OCI-LY3 (cell line): ENCODE results near the gene HSPA1L.
"Not testable (repeated sequence)": the region's sequence is repeated elsewhere in the genome, so short reads cannot be mapped to it uniquely, and the experiment has no call there.

Source experiments
- H2AFZ ChIP-seq: fragments of 200-600, 300-600 bp; shearing (Covaris generic); 2 replicates; pipeline ENCODE4 v1.6.0; 2014; ENCODE audit warnings: antibody characterized with exemption, low read depth, low read length
- H3K27ac ChIP-seq: fragments of 200-600, 300-600 bp; sonication (generic); 2 replicates; pipeline ENCODE4 v1.5.1; 2014; ENCODE audit warnings: mild to moderate bottlenecking, low read length, moderate library complexity, mixed read lengths
- H3K27me3 ChIP-seq: fragments of 200-600, 300-600 bp; sonication (generic); 2 replicates; pipeline ENCODE4 v1.6.1; 2014; ENCODE audit warnings: low read depth, low read length, mixed read lengths
- H3K36me3 ChIP-seq: fragments of 200-600, 300-600 bp; sonication (generic); replicated peaks from 2 replicates; pipeline ENCODE3; 2014; ENCODE audit warnings: low read depth, low read length, mixed read lengths
- H3K4me1 ChIP-seq: fragments of 300-600, 200-600 bp; sonication (generic); 2 replicates; pipeline ENCODE4 v1.6.1; 2014; ENCODE audit warnings: low read length, mixed read lengths
- H3K4me2 ChIP-seq: fragments of 200-600, 300-600 bp; sonication (generic); 2 replicates; pipeline ENCODE4 v1.6.1; 2014; ENCODE audit warnings: low read length, mixed read lengths
- H3K4me3 ChIP-seq: fragments of 300-600, 200-600 bp; sonication (generic); 2 replicates; pipeline ENCODE4 v1.5.1; 2014; ENCODE audit warnings: antibody characterized with exemption, mild to moderate bottlenecking, low read length, moderate library complexity
- H3K79me2 ChIP-seq: fragments of 300-600, 200-600 bp; shearing (Covaris generic); 2 replicates; pipeline ENCODE4 v1.6.1; 2014; ENCODE audit warnings: mild to moderate bottlenecking, low read length, mixed read lengths
- H3K9ac ChIP-seq: fragments of 300-600, 200-600 bp; shearing (Covaris generic); 2 replicates; pipeline ENCODE4 v1.6.0; 2014; ENCODE audit warnings: mild to moderate bottlenecking, low read length, moderate library complexity
- H3K9me3 ChIP-seq: fragments of 200-600, 300-600 bp; shearing (Covaris generic); 2 replicates; pipeline ENCODE4 v1.6.1; 2014; ENCODE audit warnings: low read length, mixed read lengths; ENCODE audit not compliant: insufficient read depth
- H4K20me1 ChIP-seq: fragments of 200-600, 300-600 bp; sonication (generic); 2 replicates; pipeline ENCODE4 v1.6.1; 2016; ENCODE audit warnings: low read length, mixed read lengths; ENCODE audit not compliant: insufficient read depth
- EZH2phosphoT487 ChIP-seq: fragments of 200-600 bp; shearing (Covaris generic); IDR thresholded peaks from 2 replicates; pipeline ENCODE4 v1.6.1; 2018; ENCODE audit warnings: antibody characterized with exemption, mixed run types, low read depth
- TF ChIP-seq, protein P1 (sequence below): fragments of 200-600, 300-600 bp; sonication (generic); IDR thresholded peaks from 2 replicates; pipeline ENCODE4 v1.5.1; 2014; ENCODE audit warnings: antibody characterized with exemption, low read length, low read depth

HSPA1L gene

DNA sequence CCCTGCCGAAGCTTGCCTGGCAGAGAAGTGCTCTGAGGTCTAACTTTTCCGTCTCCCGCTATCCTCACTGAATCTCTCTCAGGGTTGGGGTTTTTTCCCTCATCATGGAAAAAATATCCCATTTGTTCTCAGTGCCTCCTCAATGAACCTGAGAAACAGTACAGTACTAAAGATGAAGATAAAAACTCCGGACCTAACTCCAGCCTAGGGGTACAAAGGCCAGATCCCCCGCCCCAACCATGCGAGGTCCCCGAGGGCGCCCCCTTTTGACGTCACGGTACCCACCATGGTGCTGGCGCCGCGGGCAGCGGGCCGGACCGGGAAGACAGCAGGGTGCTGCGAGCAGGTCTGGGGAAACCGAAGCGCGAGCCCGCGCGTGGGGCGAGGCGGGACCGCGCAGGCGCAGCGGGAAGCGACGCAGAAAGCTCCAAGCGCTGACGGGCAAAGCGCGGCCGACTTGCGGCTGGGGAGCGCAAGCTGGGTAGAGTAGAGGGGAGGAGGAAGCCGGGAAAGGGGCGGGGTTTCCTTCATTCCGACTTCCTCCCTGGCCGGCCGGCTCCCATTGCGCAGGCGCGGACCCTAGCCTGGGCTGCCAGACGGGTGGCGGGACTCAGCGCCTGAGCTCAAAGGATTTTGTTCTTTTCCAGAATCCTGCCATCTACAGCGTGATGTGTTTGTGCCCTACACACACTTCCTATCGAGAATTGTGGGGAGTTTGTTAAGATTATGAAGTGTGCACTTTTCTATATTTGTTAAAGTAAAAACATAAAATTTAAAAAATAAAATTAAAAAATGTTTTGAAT lies 8.4 kb downstream of the HSPA1L start, which contains the start of gene LSM2:
TSS of gene LSM2 (minus strand) at position 497 of the 803 bp plus-strand sequence. CDS start at position 288, 209 bp downstream.
- Histone ChIP-seq H3K36me3 (no peaks in the 10 kb centered on the region), H3K27me3 (no peaks in the 10 kb centered on the region), H3K4me2 (peak within 1 kb of the TSS; percentile 88), H3K9me3 (no peaks in the 10 kb centered on the region), H4K20me1 (no peaks in the 10 kb centered on the region), H3K4me3 (peak within 1 kb of the TSS; percentile 99), H3K27ac (peak within 1 kb of the TSS; percentile 74), H3K4me1 (peaks cover 4% of the 10 kb centered on the region; the same call in 1 of the 2 replicates), H3K9ac (peak within 1 kb of the TSS; percentile 96), H3K79me2 (peaks cover 14% of the 10 kb centered on the region), H2AFZ (peak within 1 kb of the TSS; percentile 84)
- TF ChIP-seq, protein P1, sequence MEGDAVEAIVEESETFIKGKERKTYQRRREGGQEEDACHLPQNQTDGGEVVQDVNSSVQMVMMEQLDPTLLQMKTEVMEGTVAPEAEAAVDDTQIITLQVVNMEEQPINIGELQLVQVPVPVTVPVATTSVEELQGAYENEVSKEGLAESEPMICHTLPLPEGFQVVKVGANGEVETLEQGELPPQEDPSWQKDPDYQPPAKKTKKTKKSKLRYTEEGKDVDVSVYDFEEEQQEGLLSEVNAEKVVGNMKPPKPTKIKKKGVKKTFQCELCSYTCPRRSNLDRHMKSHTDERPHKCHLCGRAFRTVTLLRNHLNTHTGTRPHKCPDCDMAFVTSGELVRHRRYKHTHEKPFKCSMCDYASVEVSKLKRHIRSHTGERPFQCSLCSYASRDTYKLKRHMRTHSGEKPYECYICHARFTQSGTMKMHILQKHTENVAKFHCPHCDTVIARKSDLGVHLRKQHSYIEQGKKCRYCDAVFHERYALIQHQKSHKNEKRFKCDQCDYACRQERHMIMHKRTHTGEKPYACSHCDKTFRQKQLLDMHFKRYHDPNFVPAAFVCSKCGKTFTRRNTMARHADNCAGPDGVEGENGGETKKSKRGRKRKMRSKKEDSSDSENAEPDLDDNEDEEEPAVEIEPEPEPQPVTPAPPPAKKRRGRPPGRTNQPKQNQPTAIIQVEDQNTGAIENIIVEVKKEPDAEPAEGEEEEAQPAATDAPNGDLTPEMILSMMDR, result peak; percentile 39
- TF ChIP-seq EZH2phosphoT487, result no peak

DNA sequence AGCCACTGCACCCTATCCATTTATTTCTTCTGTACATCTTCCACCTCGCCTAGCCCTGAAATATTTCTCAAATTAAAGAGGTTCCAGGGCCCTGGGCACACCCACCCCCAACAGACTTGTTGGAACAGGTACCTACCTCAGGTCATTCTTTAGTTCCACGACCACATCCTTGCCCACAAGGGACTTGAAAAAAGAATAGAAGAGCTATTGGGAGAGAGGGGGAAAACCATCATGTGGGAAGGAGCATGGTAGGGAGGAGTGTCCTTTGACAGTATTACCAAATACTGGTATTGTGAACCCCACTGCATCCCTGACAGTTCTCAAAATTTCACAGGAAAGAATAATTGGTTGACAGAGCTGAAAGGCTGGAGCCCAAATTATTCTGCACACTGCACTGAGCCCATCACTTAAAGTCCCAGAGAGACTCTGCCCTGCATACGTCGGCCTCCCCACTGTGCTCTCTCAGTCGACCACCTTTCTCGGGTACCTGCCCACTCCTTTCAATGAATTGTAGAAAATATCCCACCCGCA lies 9.1 kb downstream of the HSPA1L start:
- peak overlapping the region; percentile 88 for H3K4me2 ChIP-seq
- no peaks in the 10 kb centered on the region for H4K20me1 ChIP-seq
- H2AFZ ChIP-seq, result peak overlapping the region; percentile 84
- H3K27me3 ChIP-seq, result no peaks in the 10 kb centered on the region
- TF ChIP-seq, protein P1, result no peak
- no peak for TF ChIP-seq EZH2phosphoT487
- H3K9me3 ChIP-seq, result no peaks in the 10 kb centered on the region
- H3K36me3 ChIP-seq, result no peaks in the 10 kb centered on the region
- H3K79me2 ChIP-seq, result peaks cover 14% of the 10 kb centered on the region
- H3K9ac ChIP-seq, result peak overlapping the region; percentile 96
- peaks cover 4% of the 10 kb centered on the region; the same call in 1 of the 2 replicates for H3K4me1 ChIP-seq
- peak overlapping the region; percentile 99 for H3K4me3 ChIP-seq
- peak overlapping the region; percentile 74 for H3K27ac ChIP-seq

DNA sequence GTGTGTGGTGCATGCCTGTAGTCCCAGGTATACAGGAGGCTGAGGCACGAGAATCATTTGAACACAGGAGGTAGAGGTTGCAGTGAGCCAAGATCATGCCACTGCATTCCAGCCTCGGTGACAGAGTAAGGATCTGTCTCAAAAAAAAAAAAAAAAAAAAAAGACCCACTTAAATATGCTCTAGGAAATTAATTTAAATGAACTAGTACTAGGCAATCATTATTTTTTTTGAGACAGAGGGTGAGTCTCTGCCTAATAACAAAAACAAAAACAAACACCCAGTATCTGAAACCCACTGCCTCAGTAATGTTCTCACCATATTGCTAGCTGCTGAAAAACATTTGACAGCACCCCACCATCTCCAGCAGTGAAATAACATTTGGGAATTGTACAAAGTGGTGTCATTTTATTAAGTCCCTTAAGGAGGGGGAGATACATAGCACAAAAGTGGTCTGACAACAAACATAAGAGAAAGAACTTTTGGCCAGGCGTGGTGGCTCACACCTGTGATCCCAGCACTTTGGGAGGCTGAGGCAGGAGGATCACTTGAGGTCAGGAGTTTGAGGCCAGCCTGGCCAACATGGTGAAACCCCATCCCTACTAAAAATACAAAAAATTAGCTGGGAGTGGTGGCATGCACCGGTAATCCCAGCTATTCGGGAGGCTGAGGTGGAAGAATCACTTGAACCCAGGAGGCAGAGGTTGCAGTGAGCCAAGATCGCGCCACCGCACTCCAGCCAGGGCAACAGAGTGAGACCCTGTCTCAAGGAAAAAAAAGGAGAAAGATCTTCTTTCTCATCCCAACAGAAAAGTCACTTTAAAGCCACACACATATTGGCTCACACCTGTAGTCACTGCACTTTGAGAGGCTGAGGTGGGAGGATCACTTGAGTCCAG lies 13.8 kb downstream of the HSPA1L start:
- H3K4me3 ChIP-seq, H3K79me2 ChIP-seq, H3K9me3 ChIP-seq, H3K9ac ChIP-seq, H3K27ac ChIP-seq, H3K4me1 ChIP-seq, H3K27me3 ChIP-seq, H3K36me3 ChIP-seq, H2AFZ ChIP-seq, H3K4me2 ChIP-seq, H4K20me1 ChIP-seq: not testable (repeated sequence)

DNA sequence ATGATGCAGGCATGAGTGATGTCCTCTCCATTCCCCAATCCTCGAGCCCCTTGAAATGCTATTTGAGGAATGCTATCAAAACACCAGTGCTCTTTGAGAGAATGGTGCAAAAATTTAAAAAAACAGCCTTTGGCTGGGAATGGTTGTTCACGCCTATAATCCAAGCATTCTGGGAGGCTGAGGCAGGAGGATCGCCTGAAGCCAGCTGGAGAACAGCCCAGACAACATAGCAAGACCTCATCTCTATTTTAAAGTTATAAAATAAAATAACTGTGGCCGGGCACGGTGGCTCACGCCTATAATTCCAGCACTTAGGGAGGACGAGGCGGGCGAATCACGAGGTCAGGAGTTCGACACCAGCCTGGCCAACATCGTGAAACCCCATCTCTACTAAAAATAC lies 15.3 kb downstream of the HSPA1L start:
- H3K79me2 ChIP-seq, result peaks cover 9% of the 10 kb centered on the region
- no peak overlapping the region for H3K4me2 ChIP-seq
- H3K9me3 ChIP-seq, result no peaks in the 10 kb centered on the region
- H4K20me1 ChIP-seq, result no peaks in the 10 kb centered on the region
- no peaks in the 10 kb centered on the region for H3K27me3 ChIP-seq
- H3K36me3 ChIP-seq, result no peaks in the 10 kb centered on the region
- no peak overlapping the region for H3K27ac ChIP-seq
- H3K4me1 ChIP-seq, result no peaks in the 10 kb centered on the region
- H3K9ac ChIP-seq, result no peak overlapping the region
- H2AFZ ChIP-seq, result no peak overlapping the region
- no peak overlapping the region for H3K4me3 ChIP-seq
- no peak for TF ChIP-seq EZH2phosphoT487
- TF ChIP-seq, protein P1, result no peak
